HepG2 (cell line): ENCODE results near the gene CDH13.

Experiments used
- IRF2 ChIP-seq: IDR thresholded peaks from 2 replicates; pipeline ENCODE4 v1.6.1; 2018; ENCODE audit warnings: missing genetic modification reagents, missing compliant biosample characterization
- NFRKB ChIP-seq: fragments of 450-650 bp; IDR thresholded peaks from 2 replicates; pipeline ENCODE4 v1.6.1; 2017
- TAF1 ChIP-seq: sonication (generic); formaldehyde crosslinking; IDR thresholded peaks from 2 replicates; pipeline ENCODE4 v1.4.0; 2020; ENCODE audit warnings: missing genetic modification reagents

- TF ChIP-seq IRF2 (CRISPR knock-in tag) (no peak), NFRKB (no peak), TAF1 (no peak)
These were observed 20.7 kb upstream of the CDH13 start for GRCh38 chr16:82605863-82606620.
